H1 (cell line): ENCODE results near the gene KCNAB3. TPM values are rescaled to one million over a fixed set of nuclear protein-coding genes. Genes with fewer than 3 reads are reported as not detected.

Experiments used
- CTCF ChIA-PET: fragments of 300-600 bp; sonication (Branson Sonifier 250); formaldehyde crosslinking; loops from one replicate; lab custom pipeline; 2021; ENCODE audit not compliant: partially characterized antibody; lab: Charles Lee
- POLR2A ChIA-PET: fragments of 300-600 bp; sonication (Branson Sonifier 250); formaldehyde crosslinking; loops from one replicate; lab custom pipeline; 2021; ENCODE audit warnings: inconsistent platforms; ENCODE audit not compliant: partially characterized antibody; lab: Charles Lee
- DNase-seq, 2 experiments: peaks; one replicate each; pipeline versions ENCODE4 v3.0.0 to v3.0.0-alpha.2; 2010 to 2022; ENCODE audit warnings: low spot score in 2 of 2, low read depth in 1 of 2, mixed read lengths in 1 of 2
- FAIRE-seq: peaks from 2 replicates; lab custom pipeline; 2011; peaks lifted over from hg19 to GRCh38; lab: Jason Lieb, UNC
- H2AFZ ChIP-seq: 2 replicates; pipeline ENCODE4 v1.8.1; 2012; ENCODE audit warnings: low read length, inconsistent platforms
- H2AK5ac ChIP-seq: 2 replicates; pipeline ENCODE4 v1.6.1; 2013; ENCODE audit warnings: low read depth, low read length
- H2BK120ac ChIP-seq: replicated peaks from 2 replicates; pipeline ENCODE3; 2013; ENCODE audit warnings: low read depth, low read length, inconsistent platforms
- H2BK12ac ChIP-seq: 2 replicates; pipeline ENCODE4 v1.6.1; 2013; ENCODE audit warnings: low read depth, low read length
- H2BK15ac ChIP-seq: 2 replicates; pipeline ENCODE4 v1.6.1; 2013; ENCODE audit warnings: low read length
- H2BK20ac ChIP-seq: 2 replicates; pipeline ENCODE4 v1.6.1; 2013; ENCODE audit warnings: low read length
- H2BK5ac ChIP-seq: 2 replicates; pipeline ENCODE4 v1.6.1; 2013; ENCODE audit warnings: low read depth, low read length
- H3K14ac ChIP-seq: 2 replicates; pipeline ENCODE4 v1.6.1; 2013; ENCODE audit warnings: inconsistent platforms; ENCODE audit not compliant: insufficient read length
- H3K18ac ChIP-seq: 2 replicates; pipeline ENCODE4 v1.6.1; 2013; ENCODE audit warnings: low read length; ENCODE audit errors: extremely low read depth
- H3K23ac ChIP-seq: 2 replicates; pipeline ENCODE4 v1.6.1; 2013; ENCODE audit warnings: inconsistent platforms; ENCODE audit not compliant: insufficient read length
- H3K23me2 ChIP-seq: 2 replicates; pipeline ENCODE4 v1.6.1; 2013; ENCODE audit warnings: low read depth, low read length
- H3K27ac ChIP-seq: 2 replicates; pipeline ENCODE4 v1.6.1; 2011; ENCODE audit warnings: low read depth, low read length, inconsistent platforms
- H3K27me3 ChIP-seq, 4 experiments: replicated peaks in 1 of 4; 1 replicate in 1 of 4; 2 replicates in 3 of 4; pipeline versions ENCODE4 v1.6.1 to v1.8.1; 2011 to 2013; ENCODE audit warnings: low read length in 3 of 4, mild to moderate bottlenecking in 3 of 4, inconsistent platforms in 2 of 4, mixed read lengths in 2 of 4, moderate library complexity in 1 of 4; ENCODE audit not compliant: control insufficient read depth in 3 of 4, insufficient read depth in 3 of 4; ENCODE audit errors: extremely low read depth in 1 of 4
- H3K36me3 ChIP-seq, 4 experiments: 2 replicates each; pipeline versions ENCODE4 v1.6.1 to v1.8.1; 2011 to 2013; ENCODE audit warnings: mild to moderate bottlenecking in 4 of 4, low read length in 3 of 4, moderate library complexity in 2 of 4, control low read depth in 1 of 4, inconsistent platforms in 1 of 4; ENCODE audit not compliant: insufficient read depth in 4 of 4, control insufficient read depth in 2 of 4
- H3K4ac ChIP-seq: replicated peaks from 2 replicates; pipeline ENCODE3; 2013; ENCODE audit warnings: low read length, low read depth, mixed read lengths, inconsistent platforms; ENCODE audit not compliant: insufficient read length
- H3K4me1 ChIP-seq, 4 experiments: replicated peaks in 1 of 4; 1 replicate in 1 of 4; 2 replicates in 3 of 4; pipeline versions ENCODE4 v1.6.1 to v1.8.1; 2011 to 2013; ENCODE audit warnings: low read length in 3 of 4, inconsistent platforms in 2 of 4, mixed read lengths in 1 of 4; ENCODE audit not compliant: insufficient read depth in 4 of 4, control insufficient read depth in 3 of 4
- H3K4me2 ChIP-seq, 2 experiments: 2 replicates each; pipeline versions ENCODE4 v1.6.1 to v1.8.1; 2011 to 2013; ENCODE audit warnings: low read depth in 2 of 2, low read length in 2 of 2, control low read depth in 1 of 2, inconsistent platforms in 1 of 2, mild to moderate bottlenecking in 1 of 2; ENCODE audit not compliant: insufficient read depth in 1 of 2
- H3K4me3 ChIP-seq, 4 experiments: fragments of 200-600, 300-600 bp in 1 of 4; sonication (generic), shearing (Covaris generic), sonication (Bioruptor Twin) in 1 of 4; 2 replicates each; pipeline versions ENCODE4 v1.5.1 to v1.8.1; 2011 to 2016; ENCODE audit warnings: low read length in 4 of 4, low read depth in 3 of 4, control low read depth in 2 of 4, inconsistent platforms in 2 of 4, mild to moderate bottlenecking in 2 of 4, mixed read lengths in 1 of 4, moderate library complexity in 1 of 4; ENCODE audit not compliant: insufficient read depth in 2 of 4; ENCODE audit errors: extremely low read depth in 1 of 4
- H3K56ac ChIP-seq: replicated peaks from 2 replicates; pipeline ENCODE3; 2013; ENCODE audit warnings: low read depth, mild to moderate bottlenecking, mixed read lengths, low read length, inconsistent platforms; ENCODE audit not compliant: insufficient read length
- H3K79me1 ChIP-seq: 2 replicates; pipeline ENCODE4 v1.6.1; 2013; ENCODE audit warnings: low read depth, low read length, control low read depth
- H3K79me2 ChIP-seq, 2 experiments: 2 replicates each; pipeline versions ENCODE4 v1.6.1 to v1.8.1; 2012 to 2013; ENCODE audit warnings: low read length in 2 of 2, mild to moderate bottlenecking in 2 of 2, inconsistent platforms in 1 of 2; ENCODE audit not compliant: insufficient read depth in 2 of 2, control insufficient read depth in 1 of 2
- H3K9ac ChIP-seq, 4 experiments: replicated peaks in 1 of 4; 1 replicate in 1 of 4; 2 replicates in 3 of 4; pipeline versions ENCODE4 v1.6.1 to v1.8.1; 2011 to 2013; ENCODE audit warnings: low read depth in 3 of 4, low read length in 3 of 4, control low read depth in 2 of 4, mild to moderate bottlenecking in 2 of 4, moderate library complexity in 2 of 4, inconsistent platforms in 1 of 4; ENCODE audit errors: extremely low read depth in 1 of 4
- H3K9me3 ChIP-seq, 2 experiments: 2 replicates each; pipeline versions ENCODE4 v1.6.1 to v1.8.1; 2012 to 2013; ENCODE audit warnings: mild to moderate bottlenecking in 2 of 2, moderate library complexity in 2 of 2, control low read depth in 1 of 2, inconsistent platforms in 1 of 2, low read depth in 1 of 2, low read length in 1 of 2, mixed read lengths in 1 of 2; ENCODE audit not compliant: insufficient read depth in 2 of 2
- H4K20me1 ChIP-seq, 2 experiments: replicated peaks in 1 of 2; 2 replicates each; pipeline versions ENCODE3 to v1.8.1; 2011 to 2013; ENCODE audit warnings: inconsistent platforms in 2 of 2, low read length in 2 of 2, mild to moderate bottlenecking in 1 of 2; ENCODE audit not compliant: insufficient read depth in 2 of 2, control insufficient read depth in 1 of 2
- H4K5ac ChIP-seq: 2 replicates; pipeline ENCODE4 v1.6.1; 2013; ENCODE audit warnings: low read length, low read depth, mixed read lengths, inconsistent platforms; ENCODE audit not compliant: insufficient read length
- H4K8ac ChIP-seq: 2 replicates; pipeline ENCODE4 v1.8.0; 2013; ENCODE audit warnings: mild to moderate bottlenecking, moderate library complexity, low read length, inconsistent platforms; ENCODE audit not compliant: insufficient read depth; ENCODE audit errors: extremely low read depth
- H4K91ac ChIP-seq: replicated peaks from 2 replicates; pipeline ENCODE3; 2013; ENCODE audit warnings: low read length, mixed read lengths, inconsistent platforms; ENCODE audit not compliant: insufficient read length
- BACH1 ChIP-seq: IDR thresholded peaks from 2 replicates; pipeline ENCODE4 v1.6.1; 2012; ENCODE audit warnings: low read length, improper control_type of control experiment
- BRCA1 ChIP-seq: IDR thresholded peaks from 2 replicates; pipeline ENCODE4 v1.6.1; 2012; ENCODE audit warnings: low read depth, low read length, improper control_type of control experiment
- GABPA ChIP-seq: IDR thresholded peaks from 2 replicates; pipeline ENCODE4 v1.6.1; 2011; ENCODE audit warnings: mild to moderate bottlenecking, low read length, moderate library complexity, borderline replicate concordance; ENCODE audit not compliant: insufficient read depth
- GTF2F1 ChIP-seq: IDR thresholded peaks from 2 replicates; pipeline ENCODE4 v1.6.1; 2012; ENCODE audit warnings: low read depth, low read length, improper control_type of control experiment, borderline replicate concordance
- HDAC2 ChIP-seq, 2 experiments: fragments of 300-600 bp in 1 of 2; sonication (generic) in 1 of 2; IDR thresholded peaks; 2 replicates each; pipeline ENCODE4 v1.6.1; 2011 to 2012; ENCODE audit warnings: low read depth in 2 of 2, low read length in 2 of 2, mild to moderate bottlenecking in 2 of 2, moderate library complexity in 2 of 2, borderline replicate concordance in 1 of 2, inconsistent platforms in 1 of 2
- NRF1 ChIP-seq: IDR thresholded peaks from 2 replicates; pipeline ENCODE4 v1.6.1; 2011; ENCODE audit warnings: mild to moderate bottlenecking, low read depth, low read length, improper control_type of control experiment
- POLR2A ChIP-seq, 2 experiments: IDR thresholded peaks; 1 replicate in 1 of 2; 2 replicates in 1 of 2; pipeline ENCODE4 v1.6.1; 2011; ENCODE audit warnings: low read depth in 2 of 2, low read length in 2 of 2, mild to moderate bottlenecking in 2 of 2; ENCODE audit errors: control extremely low read depth in 1 of 2
- POU5F1 ChIP-seq: IDR thresholded peaks from 2 replicates; pipeline ENCODE4 v1.6.1; 2011; ENCODE audit warnings: low read depth, mild to moderate bottlenecking, low read length, moderate library complexity
- SIRT6 ChIP-seq: IDR thresholded peaks from one replicate; pipeline ENCODE4 v1.7.1; 2012; ENCODE audit warnings: low read length, inconsistent platforms
- SUZ12 ChIP-seq: fragments of 200-600 bp; sonication (generic); IDR thresholded peaks from 2 replicates; pipeline ENCODE4 v1.6.1; 2012; ENCODE audit warnings: mild to moderate bottlenecking, inconsistent platforms, low read length, moderate library complexity, mixed read lengths
- WGBS, 2 experiments: shearing (Covaris generic) in 1 of 2; methylation state at CpG; one replicate each; pipeline versions ENCODE4 v1.1.6 to v1.1.7; 2013 to 2015; ENCODE audit warnings: low lambda C conversion rate in 2 of 2, mixed read lengths in 2 of 2, inconsistent platforms in 1 of 2, low coverage in 1 of 2, missing lambda C conversion rate in 1 of 2; ENCODE audit not compliant: insufficient replicate concordance in 2 of 2, insufficient coverage in 1 of 2, insufficient read length in 1 of 2; ENCODE audit errors: extremely low coverage in 1 of 2, missing lambda C conversion rate in 1 of 2; 5-methylcytosine and 5-hydroxymethylcytosine counted together
- polyA plus RNA-seq, 7 experiments: library from polyadenylated mRNA; depleted of rRNA in 3 of 7; stranded (reverse) in 5 of 7; unstranded in 2 of 7; fragments of >200 nt in 5 of 7; fragments of 200-250 nt in 2 of 7; gene quantifications; 1 replicate in 5 of 7; 2 replicates in 1 of 7; 4 replicates in 1 of 7; pipeline versions ENCODE4 v1.2.1 to v1.2.3, GENCODE V29; 2011 to 2013; ENCODE audit warnings: missing spikeins in 2 of 7, mixed read lengths in 2 of 7
- total RNA-seq: library from RNA; stranded (reverse); fragmentation: NEBNext Ultra II Directional; extraction: Animal tissue kit (Norgen Biotek cat#: 25700); gene quantifications from 2 replicates; pipeline ENCODE4 v1.2.1, GENCODE V29; 2021
- TF ChIP-seq, protein P1 (sequence below), 3 experiments: IDR thresholded peaks; 1 replicate in 2 of 3; 2 replicates in 1 of 3; pipeline versions ENCODE4 v1.5.1 to v1.6.1; 2011; ENCODE audit warnings: low read length in 3 of 3, mild to moderate bottlenecking in 3 of 3, inconsistent platforms in 2 of 3, low read depth in 1 of 3, moderate library complexity in 1 of 3; ENCODE audit not compliant: insufficient read depth in 1 of 3; ENCODE audit errors: control extremely low read depth in 1 of 3

The KCNAB3 gene
- total and polyA plus RNA-seq, 2 of the 8 experiments (the other 6 are each of a cell fraction or from before 2014, with no cell fraction given), result 1.7 to 2.4 TPM

DNA sequence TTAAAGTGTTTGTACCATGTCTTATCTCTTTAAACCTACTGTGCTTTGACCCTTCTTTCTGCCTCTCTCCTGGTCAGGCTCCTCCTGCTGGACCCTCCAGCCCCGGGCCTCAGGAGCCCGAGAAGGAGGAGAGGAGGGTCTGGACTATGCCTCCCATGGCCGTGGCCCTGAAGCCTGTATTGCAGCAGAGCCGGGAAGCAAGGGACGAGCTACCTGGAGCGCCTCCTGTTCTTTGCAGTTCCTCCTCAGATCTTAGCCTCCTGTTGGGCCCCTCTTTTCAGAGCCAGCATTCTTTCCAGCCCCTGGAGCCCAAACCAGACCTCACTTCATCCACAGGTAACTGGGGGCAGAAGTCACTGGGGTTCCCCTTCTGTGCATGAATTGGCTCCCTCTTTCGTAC is 16.0 kb upstream of the KCNAB3 start:
- H3K23ac ChIP-seq, result no peak overlapping the region
- H4K20me1 ChIP-seq, result peaks cover 2 to 4% of the 10 kb centered on the region in 2 experiments
- no peaks in the 10 kb centered on the region for H3K79me2 ChIP-seq
- no peak overlapping the region for H4K91ac ChIP-seq
- no peaks in the 10 kb centered on the region for H3K23me2 ChIP-seq
- no peak overlapping the region for H2AFZ ChIP-seq
- no peak overlapping the region for H4K8ac ChIP-seq
- no peak overlapping the region for H4K5ac ChIP-seq
- H2BK12ac ChIP-seq, result no peak overlapping the region
- no peak overlapping the region for H3K56ac ChIP-seq
- H3K18ac ChIP-seq, result no peak overlapping the region
- H2BK5ac ChIP-seq, result no peak overlapping the region
- WGBS, 2 experiments, result 84% methylated on average over 6 of the region's 7 CpGs; no CpG with 5 or more reads in 1 of the 2 experiments
- FAIRE-seq, result no peak
- no peak overlapping the region for H3K27ac ChIP-seq
- H2BK120ac ChIP-seq, result no peak overlapping the region
- H3K4me1 ChIP-seq, result no peaks in the 10 kb centered on the region
- H3K27me3 ChIP-seq, result no peaks in the 10 kb centered on the region
- no peaks in the 10 kb centered on the region for H3K79me1 ChIP-seq
- no peak overlapping the region for H2BK20ac ChIP-seq
- no peaks in the 10 kb centered on the region for H3K9me3 ChIP-seq
- H2BK15ac ChIP-seq, result no peak overlapping the region
- no peak for TF ChIP-seq BACH1
- no peak for TF ChIP-seq SUZ12
- no peak for TF ChIP-seq GTF2F1
- TF ChIP-seq HDAC2 (IDR thresholded peaks at IDR 0.05; ENCODE audit: borderline replicate concordance in 1 of 2, low read depth in 2 of 2, low read length in 2 of 2), result no peak
- TF ChIP-seq, protein P1, sequence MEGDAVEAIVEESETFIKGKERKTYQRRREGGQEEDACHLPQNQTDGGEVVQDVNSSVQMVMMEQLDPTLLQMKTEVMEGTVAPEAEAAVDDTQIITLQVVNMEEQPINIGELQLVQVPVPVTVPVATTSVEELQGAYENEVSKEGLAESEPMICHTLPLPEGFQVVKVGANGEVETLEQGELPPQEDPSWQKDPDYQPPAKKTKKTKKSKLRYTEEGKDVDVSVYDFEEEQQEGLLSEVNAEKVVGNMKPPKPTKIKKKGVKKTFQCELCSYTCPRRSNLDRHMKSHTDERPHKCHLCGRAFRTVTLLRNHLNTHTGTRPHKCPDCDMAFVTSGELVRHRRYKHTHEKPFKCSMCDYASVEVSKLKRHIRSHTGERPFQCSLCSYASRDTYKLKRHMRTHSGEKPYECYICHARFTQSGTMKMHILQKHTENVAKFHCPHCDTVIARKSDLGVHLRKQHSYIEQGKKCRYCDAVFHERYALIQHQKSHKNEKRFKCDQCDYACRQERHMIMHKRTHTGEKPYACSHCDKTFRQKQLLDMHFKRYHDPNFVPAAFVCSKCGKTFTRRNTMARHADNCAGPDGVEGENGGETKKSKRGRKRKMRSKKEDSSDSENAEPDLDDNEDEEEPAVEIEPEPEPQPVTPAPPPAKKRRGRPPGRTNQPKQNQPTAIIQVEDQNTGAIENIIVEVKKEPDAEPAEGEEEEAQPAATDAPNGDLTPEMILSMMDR (IDR thresholded peaks at IDR 0.05; ENCODE audit: control extremely low read depth in 1 of 3, insufficient read depth in 1 of 3, low read depth in 1 of 3, low read length in 3 of 3), result no peak
- no peak for TF ChIP-seq GABPA
- no peak for TF ChIP-seq SIRT6
- TF ChIP-seq POLR2A (IDR thresholded peaks at IDR 0.05; ENCODE audit: control extremely low read depth in 1 of 2, low read depth in 2 of 2, low read length in 2 of 2), result no peak
- no peak for TF ChIP-seq BRCA1
- no peak for TF ChIP-seq NRF1
- no peak for TF ChIP-seq POU5F1
- DNase-seq, result no peak
- no peak overlapping the region for H3K4me3 ChIP-seq
- no peak overlapping the region for H3K9ac ChIP-seq
- no peak overlapping the region for H3K4ac ChIP-seq
- H2AK5ac ChIP-seq, result no peak overlapping the region
- H3K14ac ChIP-seq, result no peak overlapping the region
- ChIA-PET POLR2A (interaction anchor here (2.7 kb wide), 1 partner anchor 13 kb away, joined by 11 read pairs; the partner anchor contains the start of genes CNTROB and TRAPPC1), CTCF (interaction anchor here (1.2 to 1.5 kb wide), 3 partner anchors 13 to 202 kb away, joined by 4 to 8 read pairs (median 5); partner anchors contain the start of gene CNTROB)
- H3K4me2 ChIP-seq, result no peak overlapping the region
- H3K36me3 ChIP-seq, result peaks cover 8 to 43% (median 35%) of the 10 kb centered on the region in 4 experiments
